ENCODE results near the gene RNASEH2A. TPM values are rescaled to one million over a fixed set of nuclear protein-coding genes. Genes with fewer than 3 reads are reported as not detected.
A peak's percentile ranks its signal among the peaks of the same experiment; 100 is the strongest.

The RNASEH2A gene
- total and polyA plus RNA-seq, 2 of the 13 experiments (the other 11 are each of a cell fraction or from before 2014, with no cell fraction given), result 25.1 to 35.8 TPM

GRCh38 chr19:12766051-12766521, 40.3 kb upstream of the RNASEH2A start (continued):
- 0 out of 2 replicates have a peak, but pooled peaks have one; percentile 19 for TF ChIP-seq ZNF607 (CRISPR knock-in tag; IDR thresholded peaks at IDR 0.05; ENCODE audit: borderline replicate concordance)
- peak; percentile 73 for TF ChIP-seq ZGPAT (CRISPR knock-in tag; IDR thresholded peaks at IDR 0.05)
- TF ChIP-seq ZNF281 (CRISPR knock-in tag; IDR thresholded peaks at IDR 0.05; ENCODE audit: borderline replicate concordance), result no peak
- no peak for TF ChIP-seq MAZ (IDR thresholded peaks at IDR 0.05; ENCODE audit: borderline replicate concordance, low read depth, low read length)
- peak; percentile 70 for TF ChIP-seq MAZ (CRISPR knock-in tag; IDR thresholded peaks at IDR 0.05; ENCODE audit: low read depth)
- TF ChIP-seq SIX4 (CRISPR knock-in tag; IDR thresholded peaks at IDR 0.05), result no peak
- peak; percentile 77 for TF ChIP-seq SPEN (CRISPR knock-in tag; IDR thresholded peaks at IDR 0.05; ENCODE audit: low read depth)
- no peak for TF ChIP-seq ZBTB3 (CRISPR knock-in tag; IDR thresholded peaks at IDR 0.05; ENCODE audit: borderline replicate concordance, low read depth)
- no peak; the same call in 1 of the 2 replicates for TF ChIP-seq TFAP4 (IDR thresholded peaks at IDR 0.05; ENCODE audit: borderline replicate concordance, low read depth)
- peak; percentile 65; the same call in 1 of the 2 replicates for TF ChIP-seq REPIN1 (CRISPR knock-in tag; IDR thresholded peaks at IDR 0.05; ENCODE audit: borderline replicate concordance, low read depth)
- no peak for TF ChIP-seq HINFP (CRISPR knock-in tag; IDR thresholded peaks at IDR 0.05; ENCODE audit: low read depth)
- 0 out of 2 replicates have a peak, but pooled peaks have one; percentile 66 for TF ChIP-seq HNRNPL (IDR thresholded peaks at IDR 0.05; ENCODE audit: low read depth, low read length)
- no peak for TF ChIP-seq TMF1 (CRISPR knock-in tag; IDR thresholded peaks at IDR 0.05; ENCODE audit: low read depth)
- TF ChIP-seq BRF2 (CRISPR knock-in tag; IDR thresholded peaks at IDR 0.05), result no peak; the same call in 1 of the 2 replicates
- TF ChIP-seq CSRNP1 (CRISPR knock-in tag; IDR thresholded peaks at IDR 0.05), result no peak; the same call in 1 of the 2 replicates
- TF ChIP-seq ZSCAN25 (CRISPR knock-in tag; IDR thresholded peaks at IDR 0.05), result peak; percentile 57; the same call in 1 of the 2 replicates
- 0 out of 2 replicates have a peak, but pooled peaks have one; percentile 29 for TF ChIP-seq ZNF513 (CRISPR knock-in tag; conservative IDR thresholded peaks at IDR 0.05)
